H9 (cell line): Measurements from ENCODE around the gene RBP4. TPM values are rescaled to one million over a fixed set of nuclear protein-coding genes. Genes with fewer than 3 reads are reported as not detected.

ENCODE experiments used
- DNase-seq: peaks from one replicate; pipeline ENCODE4 v3.0.0-alpha.2; 2017
- H2AFZ ChIP-seq: one replicate; pipeline ENCODE4 v1.6.1; 2013; ENCODE audit warnings: mild to moderate bottlenecking, low read length, control low read depth, moderate library complexity
- H2AK5ac ChIP-seq: 2 replicates; pipeline ENCODE4 v1.6.1; 2013; ENCODE audit warnings: low read length, control low read depth, mixed read lengths; ENCODE audit not compliant: insufficient read length
- H2BK120ac ChIP-seq: one replicate; pipeline ENCODE4 v1.6.1; 2013; ENCODE audit warnings: low read depth, mild to moderate bottlenecking, low read length, control low read depth, inconsistent platforms; ENCODE audit not compliant: poor library complexity, severe bottlenecking
- H2BK12ac ChIP-seq: 2 replicates; pipeline ENCODE4 v1.6.1; 2013; ENCODE audit warnings: low read length, control low read depth, mixed read lengths, low read depth; ENCODE audit not compliant: insufficient read length
- H2BK15ac ChIP-seq: 2 replicates; pipeline ENCODE4 v1.6.1; 2013; ENCODE audit warnings: low read depth, low read length, control low read depth
- H2BK20ac ChIP-seq: one replicate; pipeline ENCODE4 v1.6.1; 2013; ENCODE audit warnings: low read depth, mild to moderate bottlenecking, low read length, control low read depth, inconsistent platforms; ENCODE audit not compliant: poor library complexity, severe bottlenecking
- H2BK5ac ChIP-seq: 2 replicates; pipeline ENCODE4 v1.6.1; 2013; ENCODE audit warnings: low read length, control low read depth, mixed read lengths; ENCODE audit not compliant: insufficient read length
- H3K14ac ChIP-seq: 2 replicates; pipeline ENCODE4 v1.6.1; 2013; ENCODE audit warnings: low read length, control low read depth; ENCODE audit not compliant: insufficient read depth
- H3K18ac ChIP-seq: 2 replicates; pipeline ENCODE4 v1.6.1; 2013; ENCODE audit warnings: low read depth, mild to moderate bottlenecking, mixed read lengths, low read length, control low read depth; ENCODE audit not compliant: insufficient read length
- H3K23ac ChIP-seq: 2 replicates; pipeline ENCODE4 v1.6.1; 2013; ENCODE audit warnings: low read length, control low read depth, mixed read lengths, low read depth; ENCODE audit not compliant: insufficient read length
- H3K23me2 ChIP-seq: 2 replicates; pipeline ENCODE4 v1.6.1; 2013; ENCODE audit warnings: low read depth, mild to moderate bottlenecking, mixed read lengths, low read length, control low read depth; ENCODE audit not compliant: insufficient read length, poor library complexity, severe bottlenecking
- H3K27ac ChIP-seq: 2 replicates; pipeline ENCODE4 v1.5.1; 2013; ENCODE audit warnings: low read length, control low read depth, mixed read lengths, low read depth; ENCODE audit not compliant: insufficient read length
- H3K27me3 ChIP-seq: 2 replicates; pipeline ENCODE4 v1.6.1; 2013; ENCODE audit warnings: low read length, control low read depth, inconsistent platforms; ENCODE audit not compliant: insufficient read depth
- H3K4ac ChIP-seq: 2 replicates; pipeline ENCODE4 v1.6.1; 2013; ENCODE audit warnings: low read depth, mild to moderate bottlenecking, control low read depth, inconsistent platforms, low read length, moderate library complexity
- H3K4me1 ChIP-seq: 2 replicates; pipeline ENCODE4 v1.6.1; 2013; ENCODE audit warnings: low read length, control low read depth, inconsistent platforms; ENCODE audit not compliant: insufficient read depth
- H3K4me2 ChIP-seq: 2 replicates; pipeline ENCODE4 v1.6.1; 2013; ENCODE audit warnings: low read length, control low read depth, mixed read lengths; ENCODE audit not compliant: insufficient read length, insufficient read depth
- H3K56ac ChIP-seq: 2 replicates; pipeline ENCODE4 v1.6.1; 2013; ENCODE audit warnings: low read depth, mild to moderate bottlenecking, mixed read lengths, low read length, control low read depth; ENCODE audit not compliant: insufficient read length
- H3K79me1 ChIP-seq: 2 replicates; pipeline ENCODE4 v1.6.1; 2013; ENCODE audit warnings: low read depth, mild to moderate bottlenecking, moderate library complexity, low read length, control low read depth, inconsistent platforms; ENCODE audit not compliant: insufficient read depth, poor library complexity, severe bottlenecking
- H3K79me2 ChIP-seq: 2 replicates; pipeline ENCODE4 v1.6.1; 2013; ENCODE audit warnings: low read length, control low read depth, inconsistent platforms; ENCODE audit not compliant: insufficient read depth
- H3K9ac ChIP-seq: 2 replicates; pipeline ENCODE4 v1.6.1; 2013; ENCODE audit warnings: low read length, control low read depth, mixed read lengths; ENCODE audit not compliant: insufficient read length; ENCODE audit errors: extremely low read depth
- H3K9me3 ChIP-seq: one replicate; pipeline ENCODE4 v1.6.1; 2013; ENCODE audit warnings: low read depth, low read length, inconsistent platforms; ENCODE audit not compliant: control insufficient read depth
- H3T11ph ChIP-seq: one replicate; pipeline ENCODE4 v1.6.1; 2013; ENCODE audit warnings: mild to moderate bottlenecking, low read length, control low read depth, inconsistent platforms
- H4K20me1 ChIP-seq: one replicate; pipeline ENCODE4 v1.6.1; 2013; ENCODE audit not compliant: control insufficient read depth, insufficient read length, insufficient read depth
- H4K5ac ChIP-seq: 2 replicates; pipeline ENCODE4 v1.6.1; 2013; ENCODE audit warnings: low read depth, mild to moderate bottlenecking, mixed read lengths, low read length, control low read depth; ENCODE audit not compliant: insufficient read length
- H4K8ac ChIP-seq: replicated peaks from 2 replicates; pipeline ENCODE4 v1.6.1; 2013; ENCODE audit warnings: low read length, control low read depth, mixed read lengths, low read depth; ENCODE audit not compliant: insufficient read length
- H4K91ac ChIP-seq: 2 replicates; pipeline ENCODE4 v1.6.1; 2013; ENCODE audit warnings: low read depth, mild to moderate bottlenecking, moderate library complexity, mixed read lengths, low read length, control low read depth; ENCODE audit not compliant: insufficient read length
- H3K27ac Mint-ChIP-seq, 3 experiments: 2 replicates in 2 of 3; 3 replicates in 1 of 3; pipeline ENCODE4 v1.8.0; 2020 to 2021; ENCODE audit warnings: mixed read lengths in 3 of 3, mild to moderate bottlenecking in 1 of 3, moderate library complexity in 1 of 3
- H3K27me3 Mint-ChIP-seq: 2 replicates; pipeline ENCODE4 v1.8.0; 2021; ENCODE audit warnings: low read depth, mild to moderate bottlenecking, moderate library complexity, mixed read lengths
- H3K36me3 Mint-ChIP-seq, 3 experiments: 2 replicates in 2 of 3; 3 replicates in 1 of 3; pipeline ENCODE4 v1.8.0; 2020 to 2021; ENCODE audit warnings: low read depth in 3 of 3, mixed read lengths in 3 of 3; ENCODE audit not compliant: insufficient read depth in 1 of 3
- H3K4me1 Mint-ChIP-seq, 2 experiments: 2 replicates each; pipeline ENCODE4 v1.8.0; 2020; ENCODE audit warnings: mixed read lengths in 2 of 2
- H3K4me3 Mint-ChIP-seq, 2 experiments: 2 replicates in 1 of 2; 3 replicates in 1 of 2; pipeline ENCODE4 v1.8.0; 2020 to 2021; ENCODE audit warnings: mild to moderate bottlenecking in 2 of 2, mixed read lengths in 2 of 2, moderate library complexity in 1 of 2
- H3K9me3 Mint-ChIP-seq, 2 experiments: 2 replicates in 1 of 2; 3 replicates in 1 of 2; pipeline ENCODE4 v1.8.0; 2020; ENCODE audit warnings: mild to moderate bottlenecking in 2 of 2, mixed read lengths in 2 of 2, moderate library complexity in 1 of 2
- WGBS: extraction: QIAGEN DNeasy Blood & Tissue Kit; methylation state at CpG from one replicate; pipeline ENCODE4 v1.1.7; 2013; ENCODE audit warnings: missing lambda C conversion rate, low lambda C conversion rate, mixed read lengths; ENCODE audit not compliant: insufficient read length; ENCODE audit errors: extremely low coverage; 5-methylcytosine and 5-hydroxymethylcytosine counted together
- total RNA-seq: library from RNA; stranded (reverse); gene quantifications from 2 replicates; pipeline ENCODE4 v1.2.1, GENCODE V29; 2021
- TF ChIP-seq, protein P1 (sequence below): fragments of 200-600 bp; sonication (generic); conservative IDR thresholded peaks from 3 replicates; pipeline ENCODE4 v1.8.0; 2021; ENCODE audit warnings: antibody characterized with exemption, mild to moderate bottlenecking

The RBP4 gene
- total RNA-seq, 1 experiment from 2014 or later: not detected

DNA sequence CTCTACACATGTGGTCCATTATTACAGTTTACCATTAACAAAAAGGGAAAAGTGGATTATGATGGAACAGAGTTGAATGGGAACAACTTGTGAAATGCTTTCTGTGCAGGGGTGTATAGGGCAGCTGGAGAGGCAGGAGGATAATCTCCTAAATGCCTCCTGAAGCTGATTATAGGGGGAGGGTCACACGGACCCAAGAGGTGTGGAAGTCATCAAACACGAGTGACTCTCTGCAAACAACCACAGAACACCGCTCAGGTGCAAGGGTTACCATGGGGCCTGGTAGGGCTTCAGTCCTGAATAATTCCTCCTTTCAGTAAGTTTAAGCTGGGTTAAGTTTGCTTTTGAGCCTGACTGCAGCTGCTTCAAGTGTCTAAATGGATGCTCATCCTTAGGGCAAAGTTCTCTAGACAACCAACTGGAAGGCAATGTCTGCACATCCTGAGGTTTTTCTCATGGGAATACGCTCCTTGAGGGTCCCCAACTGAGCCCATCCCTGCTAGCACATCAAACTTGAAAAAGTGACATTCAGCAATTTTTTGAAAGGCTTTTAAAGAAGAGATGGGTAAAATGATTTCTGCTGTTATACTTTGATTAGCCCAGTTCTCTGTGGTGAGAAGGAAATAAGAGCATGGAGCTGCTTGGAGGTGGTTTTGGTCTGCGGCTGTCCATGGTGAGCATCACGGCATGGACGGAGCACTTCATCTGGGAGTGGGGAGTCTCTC, 13.2 kb upstream of the RBP4 start:
- Histone ChIP-seq H3K9me3 (no peaks in the 10 kb centered on the region), H2AK5ac (no peak overlapping the region), H3K23ac (no peak overlapping the region), H3K79me2 (no peaks in the 10 kb centered on the region), H3K18ac (no peak overlapping the region), H3K56ac (no peak overlapping the region), H3K4me1 (no peaks in the 10 kb centered on the region; the same call in 1 of the 2 replicates), H2BK12ac (no peak overlapping the region), H4K20me1 (no peaks in the 10 kb centered on the region), H3K4ac (no peak overlapping the region), H2BK120ac (no peak overlapping the region), H3K27ac (no peak overlapping the region), H4K91ac (no peak overlapping the region), H2BK15ac (no peak overlapping the region), H3K14ac (no peak overlapping the region), H3K79me1 (no peaks in the 10 kb centered on the region), H4K8ac (no peak overlapping the region), H3K4me2 (no peak overlapping the region), H2AFZ (no peak overlapping the region), H3K9ac (no peak overlapping the region), H3K27me3 (no peaks in the 10 kb centered on the region), H2BK20ac (no peak overlapping the region), H2BK5ac (no peak overlapping the region), H3K23me2 (peaks cover 3% of the 10 kb centered on the region), H4K5ac (no peak overlapping the region), H3T11ph (no peak overlapping the region)
- no CpG with 5 or more reads among the region's 7 CpGs for WGBS
- H3K27ac Mint-ChIP-seq: no peak overlapping the region; a peak in 1 of 7 replicates
- no peak for DNase-seq
- H3K36me3 Mint-ChIP-seq: no peaks in the 10 kb centered on the region
- peaks cover 9 to 11% of the 10 kb centered on the region in 2 experiments for H3K4me1 Mint-ChIP-seq
- peaks cover 18% of the 10 kb centered on the region for H3K27me3 Mint-ChIP-seq
- TF ChIP-seq, protein P1, sequence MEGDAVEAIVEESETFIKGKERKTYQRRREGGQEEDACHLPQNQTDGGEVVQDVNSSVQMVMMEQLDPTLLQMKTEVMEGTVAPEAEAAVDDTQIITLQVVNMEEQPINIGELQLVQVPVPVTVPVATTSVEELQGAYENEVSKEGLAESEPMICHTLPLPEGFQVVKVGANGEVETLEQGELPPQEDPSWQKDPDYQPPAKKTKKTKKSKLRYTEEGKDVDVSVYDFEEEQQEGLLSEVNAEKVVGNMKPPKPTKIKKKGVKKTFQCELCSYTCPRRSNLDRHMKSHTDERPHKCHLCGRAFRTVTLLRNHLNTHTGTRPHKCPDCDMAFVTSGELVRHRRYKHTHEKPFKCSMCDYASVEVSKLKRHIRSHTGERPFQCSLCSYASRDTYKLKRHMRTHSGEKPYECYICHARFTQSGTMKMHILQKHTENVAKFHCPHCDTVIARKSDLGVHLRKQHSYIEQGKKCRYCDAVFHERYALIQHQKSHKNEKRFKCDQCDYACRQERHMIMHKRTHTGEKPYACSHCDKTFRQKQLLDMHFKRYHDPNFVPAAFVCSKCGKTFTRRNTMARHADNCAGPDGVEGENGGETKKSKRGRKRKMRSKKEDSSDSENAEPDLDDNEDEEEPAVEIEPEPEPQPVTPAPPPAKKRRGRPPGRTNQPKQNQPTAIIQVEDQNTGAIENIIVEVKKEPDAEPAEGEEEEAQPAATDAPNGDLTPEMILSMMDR: no peak
- no peak overlapping the region for H3K4me3 Mint-ChIP-seq
- no peaks in the 10 kb centered on the region for H3K9me3 Mint-ChIP-seq
